Immature natural killer cell (primary cell): ENCODE data around the gene PNMA8A. TPM values are rescaled to one million over a fixed set of nuclear protein-coding genes. Genes with fewer than 3 reads are reported as not detected.

Experiments used
- DNase-seq, 3 donors: peaks; one replicate each; pipeline ENCODE4 v3.0.0; 2022; ENCODE audit warnings: mixed read lengths in 1 of 3
- H3K27ac Mint-ChIP-seq, 6 donors: one replicate each; pipeline ENCODE4 v1.8.0; 2020; ENCODE audit warnings: mixed read lengths in 6 of 6, mild to moderate bottlenecking in 5 of 6, inconsistent platforms in 4 of 6, moderate library complexity in 3 of 6
- H3K27me3 Mint-ChIP-seq, 3 donors: one replicate each; pipeline ENCODE4 v1.8.0; 2020 to 2021; ENCODE audit warnings: low read depth in 3 of 3, mild to moderate bottlenecking in 3 of 3, mixed read lengths in 3 of 3, moderate library complexity in 3 of 3, inconsistent platforms in 1 of 3
- H3K36me3 Mint-ChIP-seq, 3 donors: one replicate each; pipeline ENCODE4 v1.8.0; 2020; ENCODE audit warnings: mixed read lengths in 3 of 3, inconsistent platforms in 2 of 3, mild to moderate bottlenecking in 2 of 3
- H3K4me1 Mint-ChIP-seq, 2 donors: one replicate each; pipeline ENCODE4 v1.8.0; 2020; ENCODE audit warnings: inconsistent platforms in 2 of 2, mild to moderate bottlenecking in 2 of 2, mixed read lengths in 2 of 2, moderate library complexity in 1 of 2
- H3K4me3 Mint-ChIP-seq, 5 donors: one replicate each; pipeline ENCODE4 v1.8.0; 2020; ENCODE audit warnings: mild to moderate bottlenecking in 5 of 5, mixed read lengths in 5 of 5, inconsistent platforms in 3 of 5, moderate library complexity in 3 of 5
- H3K9me3 Mint-ChIP-seq, 6 donors: one replicate each; pipeline ENCODE4 v1.8.0; 2020; ENCODE audit warnings: mild to moderate bottlenecking in 6 of 6, mixed read lengths in 6 of 6, inconsistent platforms in 4 of 6, moderate library complexity in 3 of 6
- polyA plus RNA-seq, 3 donors: library from polyadenylated mRNA; unstranded; fragments of 300-500 nt; fragmentation: Illumina TruSeq; gene quantifications; one replicate each; pipeline ENCODE4 v1.2.3, GENCODE V29; 2021

Gene PNMA8A
- polyA plus RNA-seq, 3 donors from 2014 or later: not detected

DNA sequence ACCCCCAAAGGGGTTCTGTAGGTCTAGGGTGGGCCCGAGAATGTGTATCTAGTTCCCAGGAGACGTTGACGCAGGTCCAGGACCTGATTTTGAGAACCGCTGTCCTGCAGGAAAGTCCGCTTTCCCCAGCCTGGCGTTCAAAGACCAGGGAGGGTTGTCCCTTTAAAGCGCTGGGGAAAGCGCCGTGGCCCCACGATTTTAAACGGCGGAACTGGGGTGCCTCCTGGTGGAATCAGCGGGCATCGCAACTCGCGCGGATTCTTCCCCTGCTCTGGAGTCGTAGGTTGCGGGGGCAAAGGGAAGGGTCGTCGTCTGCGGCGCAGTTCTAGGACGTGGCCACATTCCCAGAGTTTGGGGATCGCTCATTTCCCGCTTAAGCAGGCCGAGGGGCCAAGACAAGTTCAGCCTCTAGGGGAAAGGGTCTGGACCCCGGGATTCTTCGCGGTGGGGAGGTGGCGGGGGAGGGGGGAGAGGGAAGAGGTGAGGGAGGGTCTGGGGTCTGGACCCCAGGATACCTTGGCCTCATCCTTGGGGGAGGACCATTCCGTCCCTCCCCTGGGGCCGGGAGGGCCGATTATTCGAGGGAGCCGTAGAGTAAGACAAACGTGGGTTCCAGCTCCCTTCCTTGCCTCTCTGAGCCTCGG is 16.6 kb upstream of the PNMA8A start:
- peaks cover 0 to 2% of the 10 kb centered on the region in 2 donors for H3K4me1 Mint-ChIP-seq
- DNase-seq: peak; percentile 43 to 65 (median 63)
- no peak overlapping the region for H3K4me3 Mint-ChIP-seq
- H3K27me3 Mint-ChIP-seq: peaks cover 27 to 32% (median 28%) of the 10 kb centered on the region in 3 donors
- H3K36me3 Mint-ChIP-seq: no peaks in the 10 kb centered on the region
- no peak overlapping the region for H3K27ac Mint-ChIP-seq
- peaks cover 0 to 2% (median 0%) of the 10 kb centered on the region in 6 donors for H3K9me3 Mint-ChIP-seq

- H3K4me3 Mint-ChIP-seq: peak overlapping the region in 1 of 5 donors; percentile 17
- no peak overlapping the region for H3K27ac Mint-ChIP-seq
These were observed 15.9 kb upstream of the PNMA8A start for GRCh38 chr19:46487178-46487801.

DNA sequence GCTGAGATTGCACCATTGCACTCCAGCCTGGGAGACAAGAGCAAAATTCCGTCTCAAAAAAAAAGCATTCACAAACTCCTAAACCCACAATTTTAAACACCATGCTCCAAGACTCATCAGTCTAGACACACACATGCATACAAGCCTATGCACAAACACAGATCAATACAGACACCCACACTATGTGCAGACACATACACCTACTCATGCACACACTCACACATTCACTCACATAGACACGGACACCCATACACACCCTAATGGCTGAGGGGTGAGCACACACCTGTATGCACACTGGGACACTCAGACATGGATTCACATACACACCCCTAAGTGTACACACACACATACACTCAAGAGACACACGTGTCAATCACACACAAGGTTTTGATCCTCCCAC is 15.0 kb upstream of the PNMA8A start:
- Mint-ChIP-seq H3K27me3 (peaks cover 23 to 30% (median 26%) of the 10 kb centered on the region in 3 donors), H3K27ac (no peak overlapping the region), H3K4me3 (no peak overlapping the region), H3K4me1 (peaks cover 0 to 2% of the 10 kb centered on the region in 2 donors), H3K9me3 (peaks cover 0 to 2% (median 0%) of the 10 kb centered on the region in 6 donors), H3K36me3 (no peaks in the 10 kb centered on the region)
- DNase-seq: no peak

More at GRCh38 chr19:46487178-46487801, 15.9 kb upstream of the PNMA8A start:
- Mint-ChIP-seq H3K27me3 (peaks cover 27 to 32% (median 28%) of the 10 kb centered on the region in 3 donors), H3K4me1 (peaks cover 0 to 2% of the 10 kb centered on the region in 2 donors), H3K36me3 (no peaks in the 10 kb centered on the region), H3K9me3 (peaks cover 0 to 2% (median 0%) of the 10 kb centered on the region in 6 donors)
- no peak for DNase-seq

DNA sequence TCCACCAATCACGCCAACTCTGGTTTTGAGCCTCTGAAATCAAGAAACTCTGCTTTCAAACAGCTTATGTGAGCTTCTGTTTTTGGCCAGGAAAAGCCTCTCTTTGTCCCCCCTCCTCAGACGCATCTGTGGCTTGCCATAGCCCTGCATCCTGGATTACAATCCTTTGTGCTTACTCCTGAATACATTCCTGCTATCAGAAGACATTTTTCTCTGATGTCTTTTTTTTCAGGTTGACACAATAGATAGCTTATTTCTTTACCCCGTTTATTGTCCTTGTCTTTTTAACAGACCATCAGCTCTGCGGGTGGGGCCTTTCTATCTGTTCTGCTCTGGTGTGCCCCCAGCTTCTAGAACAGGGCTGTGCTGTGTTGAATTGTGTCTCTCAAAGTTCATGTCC is 13.3 kb upstream of the PNMA8A start:
- no peak for DNase-seq
- no peaks in the 10 kb centered on the region for H3K36me3 Mint-ChIP-seq
- H3K27me3 Mint-ChIP-seq: peaks cover 12 to 23% (median 21%) of the 10 kb centered on the region in 3 donors
- peaks cover 0 to 2% (median 0%) of the 10 kb centered on the region in 6 donors for H3K9me3 Mint-ChIP-seq
- no peak overlapping the region for H3K27ac Mint-ChIP-seq
- H3K4me3 Mint-ChIP-seq: no peak overlapping the region
- H3K4me1 Mint-ChIP-seq: peaks cover 0 to 2% of the 10 kb centered on the region in 2 donors

- Mint-ChIP-seq H3K9me3 (no peaks in the 10 kb centered on the region), H3K27ac (no peak overlapping the region), H3K27me3 (peaks cover 3 to 16% (median 11%) of the 10 kb centered on the region in 3 donors), H3K4me1 (no peaks in the 10 kb centered on the region), H3K36me3 (no peaks in the 10 kb centered on the region), H3K4me3 (no peak overlapping the region)
- no peak for DNase-seq
These were observed 11.3 kb upstream of the PNMA8A start for GRCh38 chr19:46482631-46483030.

DNA sequence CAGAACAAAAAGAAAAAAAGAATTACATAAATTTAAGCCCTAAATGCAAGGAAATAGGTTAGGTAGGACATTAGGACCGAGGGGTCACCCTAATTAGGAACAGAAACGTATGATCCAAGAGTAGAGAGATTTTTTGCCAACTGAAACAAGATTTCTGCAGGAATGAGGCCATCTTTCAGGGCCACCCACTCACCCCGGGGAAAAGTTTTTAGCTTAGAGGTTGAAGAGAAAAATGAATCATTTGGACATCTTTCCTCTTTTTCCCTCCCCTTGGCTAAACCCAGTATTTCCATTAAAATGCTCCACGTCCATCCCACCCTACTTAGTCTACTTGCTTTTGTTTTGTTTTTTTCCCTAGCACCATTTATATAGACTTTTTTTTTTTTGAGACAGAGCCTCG is 10.6 kb upstream of the PNMA8A start:
- no peak for DNase-seq
- Mint-ChIP-seq H3K27me3 (peaks cover 6 to 16% (median 9%) of the 10 kb centered on the region in 3 donors), H3K9me3 (no peaks in the 10 kb centered on the region), H3K36me3 (no peaks in the 10 kb centered on the region), H3K4me3 (no peak overlapping the region), H3K4me1 (no peaks in the 10 kb centered on the region), H3K27ac (no peak overlapping the region)

DNA sequence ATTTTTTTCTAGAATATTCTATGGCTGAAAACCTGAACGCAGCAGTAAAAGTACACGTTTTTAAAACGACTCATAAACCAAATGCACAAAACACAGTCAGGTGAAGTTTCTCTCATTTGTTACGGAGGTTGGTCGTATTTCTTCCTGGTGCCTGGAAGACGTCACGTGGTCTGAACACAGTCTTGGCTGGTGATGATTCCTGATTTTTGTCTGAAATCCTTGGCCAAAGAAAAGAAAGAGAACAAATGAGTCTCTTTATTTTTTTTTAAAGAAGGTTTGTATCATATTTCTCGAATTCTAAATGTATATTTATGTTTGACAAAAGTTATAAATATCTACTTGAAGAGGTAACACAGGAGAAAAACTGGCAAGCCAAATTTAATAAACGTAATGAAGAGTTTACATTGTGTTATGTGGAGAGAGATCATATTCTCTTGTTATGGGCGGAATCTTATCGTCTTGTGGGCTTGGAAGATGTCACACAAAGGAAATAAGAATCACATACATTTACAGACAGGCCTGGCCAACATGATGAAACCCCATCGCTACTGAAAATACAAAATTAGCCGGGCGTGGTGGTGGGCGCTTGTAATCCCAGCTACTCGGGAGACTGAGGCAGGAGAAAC is 10.0 kb upstream of the PNMA8A start:
- no peaks in the 10 kb centered on the region for H3K4me1 Mint-ChIP-seq
- no peaks in the 10 kb centered on the region for H3K36me3 Mint-ChIP-seq
- H3K9me3 Mint-ChIP-seq: no peaks in the 10 kb centered on the region
- peaks cover 5 to 13% (median 9%) of the 10 kb centered on the region in 3 donors for H3K27me3 Mint-ChIP-seq
- H3K27ac Mint-ChIP-seq: no peak overlapping the region
- H3K4me3 Mint-ChIP-seq: no peak overlapping the region
- no peak for DNase-seq

GRCh38 chr19:46480415-46480814 is 9.1 kb upstream of the PNMA8A start:
- Mint-ChIP-seq H3K36me3 (no peaks in the 10 kb centered on the region), H3K27me3 (peaks cover 5 to 13% (median 7%) of the 10 kb centered on the region in 3 donors), H3K4me3 (no peak overlapping the region), H3K27ac (no peak overlapping the region), H3K4me1 (no peaks in the 10 kb centered on the region), H3K9me3 (no peaks in the 10 kb centered on the region)
- DNase-seq: no peak

DNA sequence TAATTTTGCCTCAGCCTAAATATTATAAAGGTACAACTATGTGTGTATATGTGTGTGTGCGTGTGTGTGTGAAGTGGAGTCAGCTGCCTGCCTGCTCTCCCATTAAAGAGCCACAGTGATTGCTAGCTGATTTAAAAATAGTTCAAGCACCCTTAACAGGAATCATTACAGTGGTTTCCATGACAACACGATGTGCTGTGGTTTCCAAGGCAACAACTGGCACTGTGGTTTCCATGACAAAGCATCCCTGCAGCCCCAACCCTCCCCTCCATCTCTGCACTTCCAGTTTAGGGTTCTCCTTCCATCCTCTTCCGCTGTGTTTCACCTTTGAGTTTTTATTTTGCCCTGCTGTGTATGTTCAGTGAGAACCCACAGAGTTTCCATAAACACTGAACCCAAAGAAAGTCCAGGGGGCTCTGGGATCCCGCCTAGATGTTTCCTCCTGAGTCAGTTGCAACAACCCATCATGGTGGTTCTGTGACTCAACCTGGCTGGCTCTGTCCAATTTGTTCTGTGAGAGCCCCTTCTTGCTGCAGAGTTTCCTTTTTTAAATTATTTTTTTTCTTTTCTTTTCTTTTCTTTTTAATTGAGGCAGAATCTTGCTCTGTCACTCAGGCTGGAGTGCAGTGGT is 7.1 kb upstream of the PNMA8A start:
- H3K27ac Mint-ChIP-seq: no peak overlapping the region
- H3K4me1 Mint-ChIP-seq: no peaks in the 10 kb centered on the region
- no peaks in the 10 kb centered on the region for H3K9me3 Mint-ChIP-seq
- H3K36me3 Mint-ChIP-seq: no peaks in the 10 kb centered on the region
- peak in 2 of 3 donors; percentile 15 to 18 for DNase-seq
- H3K27me3 Mint-ChIP-seq: peaks cover 4 to 17% (median 4%) of the 10 kb centered on the region in 3 donors
- no peak overlapping the region for H3K4me3 Mint-ChIP-seq

- Mint-ChIP-seq H3K4me1 (no peaks in the 10 kb centered on the region), H3K4me3 (no peak overlapping the region), H3K9me3 (no peaks in the 10 kb centered on the region), H3K27ac (no peak overlapping the region), H3K27me3 (peaks cover 14 to 19% (median 17%) of the 10 kb centered on the region in 3 donors), H3K36me3 (no peaks in the 10 kb centered on the region)
- no peak for DNase-seq
These were observed 4.6 kb upstream of the PNMA8A start for GRCh38 chr19:46475986-46476385.

GRCh38 chr19:46474211-46474610 is 2.8 kb upstream of the PNMA8A start:
- DNase-seq: no peak
- Mint-ChIP-seq H3K27ac (no peak overlapping the region), H3K9me3 (no peaks in the 10 kb centered on the region), H3K4me3 (no peak overlapping the region), H3K4me1 (no peaks in the 10 kb centered on the region), H3K36me3 (no peaks in the 10 kb centered on the region), H3K27me3 (peaks cover 17 to 23% (median 18%) of the 10 kb centered on the region in 3 donors)

DNA sequence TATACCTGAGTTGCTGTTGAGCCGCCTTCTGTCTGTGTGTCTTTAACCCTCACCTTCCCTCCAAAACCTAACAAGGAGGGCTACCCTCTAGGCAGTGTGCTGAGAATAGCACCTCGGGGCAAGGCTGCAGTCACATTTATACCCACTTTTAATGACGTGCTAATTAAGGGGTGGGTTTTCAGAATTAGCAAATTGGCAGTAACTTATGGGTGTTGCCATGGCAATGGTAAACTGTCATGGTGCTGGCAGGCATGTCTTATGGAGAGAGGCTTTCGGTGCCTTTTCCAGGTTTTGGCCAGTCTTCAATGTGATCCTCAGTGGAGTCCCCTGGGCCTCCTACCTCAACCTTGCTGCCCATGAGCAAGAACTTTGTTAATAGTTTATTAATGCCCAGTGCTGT is 1.2 kb upstream of the PNMA8A start:
- H3K4me1 Mint-ChIP-seq: no peaks in the 10 kb centered on the region
- H3K9me3 Mint-ChIP-seq: no peaks in the 10 kb centered on the region
- peaks cover 17 to 21% (median 19%) of the 10 kb centered on the region in 3 donors for H3K27me3 Mint-ChIP-seq
- no peak overlapping the region for H3K4me3 Mint-ChIP-seq
- no peak for DNase-seq
- no peak overlapping the region for H3K27ac Mint-ChIP-seq
- no peaks in the 10 kb centered on the region for H3K36me3 Mint-ChIP-seq

GRCh38 chr19:46471811-46472543 is 614 bp upstream of the PNMA8A start:
- H3K36me3 Mint-ChIP-seq: no peaks in the 10 kb centered on the region
- DNase-seq: no peak
- H3K4me3 Mint-ChIP-seq: no peak overlapping the region
- H3K4me1 Mint-ChIP-seq: no peaks in the 10 kb centered on the region
- H3K9me3 Mint-ChIP-seq: no peaks in the 10 kb centered on the region
- H3K27ac Mint-ChIP-seq: no peak overlapping the region
- H3K27me3 Mint-ChIP-seq: peaks cover 16 to 19% (median 19%) of the 10 kb centered on the region in 3 donors
